HG03108 (cell line): ENCODE results near the gene BABAM2.
"Not testable (repeated sequence)": the region's sequence is repeated elsewhere in the genome, so short reads cannot be mapped to it uniquely, and the experiment has no call there.

Source experiments
- ATAC-seq: cut with Tn5 transposase; IDR thresholded peaks from one replicate; pipeline ENCODE4 v1.9.1; 2021; ENCODE audit warnings: moderate library complexity; ENCODE audit not compliant: unreplicated experiment

The BABAM2 gene

DNA sequence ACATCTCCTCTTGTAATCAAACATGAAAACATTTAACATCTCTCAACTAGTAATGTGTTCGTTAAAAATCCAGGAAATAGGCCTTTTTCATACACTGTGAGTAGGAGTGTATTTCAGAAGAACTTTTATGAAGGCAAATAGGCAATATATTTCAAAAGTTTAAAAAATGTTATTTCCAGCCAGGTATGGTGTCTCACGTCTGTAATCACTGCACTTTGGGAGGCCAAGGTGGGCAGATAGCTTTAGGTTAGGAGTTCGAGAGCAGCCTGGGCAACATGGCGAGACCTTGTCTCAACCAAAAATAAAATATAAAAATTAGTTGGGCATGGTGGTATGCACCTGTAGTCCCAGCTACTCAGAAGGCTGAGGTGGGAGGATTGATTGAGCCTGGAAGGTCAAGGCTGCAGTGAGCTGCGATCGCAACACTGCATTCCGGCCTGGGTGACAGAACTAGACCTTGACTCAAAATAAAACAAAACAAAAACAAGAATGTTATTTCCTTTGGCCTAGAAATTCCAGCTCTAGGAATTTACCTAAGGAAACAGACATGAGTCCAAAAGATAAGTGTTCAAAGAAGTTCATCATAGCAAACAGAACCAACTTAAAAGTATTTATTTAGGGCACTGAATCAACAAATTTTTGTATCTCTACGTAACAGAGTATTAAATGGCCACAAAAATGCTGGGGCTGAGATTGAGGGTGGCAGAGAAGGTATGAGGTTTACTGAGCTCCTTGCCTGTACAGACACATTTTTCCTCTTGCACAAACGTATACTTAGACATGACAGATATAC is 15.2 kb upstream of the BABAM2 start:
- ATAC-seq: no peak

DNA sequence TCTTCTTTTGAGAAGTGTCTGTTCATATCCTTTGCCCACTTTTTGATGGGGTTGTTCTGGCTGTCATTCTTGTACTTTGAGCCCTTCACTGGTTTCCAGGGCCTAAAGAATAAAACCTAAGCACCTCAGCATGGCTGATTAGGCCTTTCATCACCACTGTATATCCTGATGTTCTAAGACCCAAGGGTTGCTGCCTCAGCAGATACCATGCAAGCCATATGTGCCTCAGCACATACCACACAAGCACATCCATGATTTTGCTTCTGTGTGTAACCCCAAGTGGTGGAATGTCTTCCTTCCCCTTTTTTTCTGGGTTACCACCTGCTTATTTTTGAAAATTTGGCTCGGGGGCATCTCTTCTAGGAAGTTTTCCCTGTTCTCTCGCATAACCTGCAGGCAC is 11.7 kb upstream of the BABAM2 start:
- no peak for ATAC-seq

DNA sequence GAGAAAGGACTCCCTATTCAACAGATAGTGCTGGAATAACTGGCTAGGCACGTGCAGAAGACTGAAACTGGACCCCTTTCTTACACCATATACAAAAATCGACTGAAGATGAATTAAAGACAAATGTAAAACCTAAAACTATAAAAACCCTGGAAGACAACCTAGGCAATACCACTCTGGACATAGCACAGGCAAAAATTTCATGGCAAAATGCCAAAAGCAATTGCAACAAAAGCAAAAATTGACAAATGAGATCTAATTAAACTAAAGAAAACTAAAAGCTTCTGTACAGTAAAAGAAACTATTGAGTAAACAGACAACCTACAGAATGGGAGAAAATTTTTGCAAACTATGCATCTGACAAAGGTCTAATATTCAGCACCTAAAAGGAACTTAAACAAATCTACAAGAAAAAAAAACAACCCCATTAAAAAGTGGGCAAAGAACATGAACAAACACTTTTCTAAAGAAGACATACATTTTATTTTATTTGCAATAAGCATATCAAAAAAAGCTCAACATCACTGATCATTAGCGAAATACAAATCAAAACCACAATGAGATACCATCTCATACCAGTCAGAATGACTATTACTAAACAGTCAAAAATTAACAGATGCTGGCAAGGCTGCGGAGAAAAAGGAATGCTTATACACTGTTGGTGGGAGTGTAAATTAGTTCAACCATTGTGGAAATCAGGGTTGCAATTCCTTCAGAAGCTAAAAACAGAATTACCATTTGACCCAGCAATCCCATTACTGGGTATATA is 8.5 kb upstream of the BABAM2 start:
- not testable (repeated sequence) for ATAC-seq

DNA sequence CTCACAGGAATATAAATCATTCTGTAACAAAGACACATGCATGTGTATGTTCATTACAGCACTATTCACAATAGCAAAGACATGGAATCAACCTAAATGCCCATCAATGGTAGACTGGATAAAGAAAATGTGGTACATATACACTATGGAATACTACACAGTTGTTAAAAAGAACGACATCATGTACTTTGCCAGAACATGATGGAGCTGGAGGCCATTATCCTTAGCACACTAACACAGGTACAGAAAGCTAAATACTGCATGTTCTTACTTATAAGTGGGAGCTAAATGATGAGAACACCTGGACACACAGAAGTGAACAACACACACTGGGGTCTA is 8.0 kb upstream of the BABAM2 start:
- ATAC-seq: not testable (repeated sequence)

DNA sequence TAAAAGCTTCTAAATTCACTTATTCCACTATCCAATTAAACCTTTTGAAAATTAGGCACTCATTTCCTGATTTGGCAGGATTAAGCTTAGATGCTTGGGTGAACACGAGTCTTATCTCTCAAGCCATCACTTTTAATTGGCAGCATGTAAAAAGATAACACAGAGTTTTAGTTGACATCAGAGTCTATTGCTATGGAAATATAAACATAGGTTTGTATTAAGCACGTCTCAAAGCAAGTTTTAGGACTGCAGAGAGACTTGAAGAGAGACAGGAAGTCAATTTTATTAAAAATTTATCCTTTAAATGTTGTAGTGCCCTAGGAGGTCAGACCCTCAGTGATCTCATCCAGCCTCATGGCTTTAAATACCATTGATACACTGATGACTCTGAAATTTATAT is 5.9 kb upstream of the BABAM2 start:
- ATAC-seq: no peak

DNA sequence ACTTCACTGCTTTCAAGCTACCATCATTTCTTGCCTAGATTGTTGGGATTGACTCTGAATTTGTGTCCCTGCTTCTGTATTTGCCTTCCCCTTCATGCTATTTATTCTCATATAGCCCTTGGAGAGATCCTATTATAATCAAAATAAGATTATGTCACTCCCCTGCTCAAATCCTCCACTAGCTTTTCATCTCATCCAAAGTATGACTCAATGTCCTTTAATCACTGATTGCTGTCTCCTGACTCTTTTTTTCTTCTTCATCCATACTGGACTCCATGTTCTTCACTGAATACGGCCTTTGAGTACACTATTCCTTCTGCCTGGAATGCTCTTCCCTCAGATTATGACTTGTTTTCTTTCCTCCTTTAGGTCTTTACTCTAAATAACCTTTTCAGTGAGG is 5.3 kb upstream of the BABAM2 start:
- no peak for ATAC-seq

DNA sequence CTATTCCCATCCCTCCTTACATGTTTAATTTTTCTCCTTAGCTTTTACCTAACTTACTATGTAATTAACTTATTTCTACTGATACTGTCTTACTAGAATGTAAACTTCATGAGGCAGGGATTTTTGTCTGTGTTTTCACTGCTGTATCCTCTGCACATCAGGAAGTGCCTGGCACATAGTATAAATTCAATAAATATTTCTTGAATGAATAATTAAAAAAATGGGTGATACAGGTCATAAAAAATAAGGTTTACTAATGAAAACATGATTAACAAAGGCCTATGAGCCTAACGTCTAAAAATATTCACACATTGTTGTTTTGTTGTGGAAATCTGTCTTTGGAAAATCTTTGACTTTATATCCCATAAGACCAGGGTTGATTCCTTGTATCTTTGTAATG is 4.9 kb upstream of the BABAM2 start:
- ATAC-seq: no peak

DNA sequence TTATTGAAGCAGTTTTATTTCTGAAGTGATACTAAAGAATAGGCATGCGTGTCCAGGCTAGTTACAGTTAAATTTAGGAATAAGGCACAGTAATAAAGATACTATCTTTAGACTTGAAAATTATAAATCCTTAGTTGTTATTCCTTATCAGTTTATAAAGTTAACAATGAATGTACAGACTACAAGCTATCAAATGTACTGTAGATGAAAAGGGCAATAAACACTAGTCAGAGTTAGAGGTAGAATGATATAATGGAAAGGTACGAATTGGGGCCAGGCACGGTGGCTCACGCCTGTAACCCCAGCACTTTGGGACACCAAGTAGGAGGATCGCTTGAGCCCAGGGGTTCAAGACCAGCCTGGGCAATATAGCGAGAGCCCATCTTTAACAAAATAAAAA is 4.2 kb upstream of the BABAM2 start:
- ATAC-seq: no peak

DNA sequence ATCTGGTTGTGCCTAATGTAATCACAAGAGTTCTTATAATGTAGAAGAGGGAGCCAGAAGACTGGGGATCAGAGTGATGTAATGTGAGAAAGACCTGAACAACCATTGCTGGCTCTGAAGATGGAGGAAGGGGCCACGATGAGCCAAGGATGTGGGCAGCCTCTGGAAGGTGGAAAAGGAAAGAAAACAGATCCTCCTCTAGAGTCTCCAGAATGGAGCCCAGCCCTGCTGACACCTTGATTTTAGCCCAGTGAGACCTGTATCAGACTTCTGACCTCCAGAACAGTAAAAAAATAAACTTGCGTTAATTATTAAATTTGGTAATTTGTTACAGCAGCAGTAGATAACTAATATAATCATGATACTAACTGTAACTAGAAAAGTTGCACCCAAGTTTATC is 3.4 kb upstream of the BABAM2 start:
- ATAC-seq: no peak

DNA sequence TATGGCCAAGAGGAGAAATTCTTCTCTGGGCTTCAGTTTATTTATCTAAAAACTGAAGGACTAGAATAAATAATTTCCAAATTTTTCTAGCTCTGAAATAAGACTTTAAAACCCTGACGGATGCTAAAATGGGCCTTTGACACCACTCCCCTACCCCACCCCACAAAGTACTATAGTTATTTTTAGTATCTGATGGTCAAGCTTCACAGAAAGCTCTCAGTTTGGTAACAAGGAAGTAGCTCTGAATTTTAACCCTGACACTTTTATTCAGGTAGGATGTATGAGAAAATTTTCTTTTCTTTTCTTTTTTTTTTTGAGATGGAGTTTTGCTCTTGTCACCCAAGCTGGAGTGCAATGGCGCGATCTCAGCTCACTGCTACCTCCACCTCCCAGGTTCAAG is 2.7 kb upstream of the BABAM2 start:
- ATAC-seq: no peak

DNA sequence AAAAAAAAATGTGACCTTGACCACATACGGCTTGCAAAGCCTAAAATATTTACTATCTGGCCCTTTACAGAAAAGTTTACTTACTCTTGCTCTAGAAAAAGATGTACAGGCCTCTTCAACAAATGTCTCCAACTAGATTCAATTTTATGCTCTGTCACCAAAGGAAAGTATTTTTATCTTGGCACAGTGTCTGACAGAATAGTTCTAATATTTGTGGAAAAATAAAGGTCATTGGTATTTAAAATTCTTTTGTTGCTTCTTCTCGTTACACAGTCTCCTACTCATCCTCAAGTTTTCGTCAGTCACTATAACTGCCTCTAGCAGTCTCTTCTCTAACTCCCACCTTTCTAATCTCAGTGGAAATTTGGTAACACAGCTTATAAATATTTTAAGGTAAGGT is 1.7 kb upstream of the BABAM2 start:
- ATAC-seq: no peak

DNA sequence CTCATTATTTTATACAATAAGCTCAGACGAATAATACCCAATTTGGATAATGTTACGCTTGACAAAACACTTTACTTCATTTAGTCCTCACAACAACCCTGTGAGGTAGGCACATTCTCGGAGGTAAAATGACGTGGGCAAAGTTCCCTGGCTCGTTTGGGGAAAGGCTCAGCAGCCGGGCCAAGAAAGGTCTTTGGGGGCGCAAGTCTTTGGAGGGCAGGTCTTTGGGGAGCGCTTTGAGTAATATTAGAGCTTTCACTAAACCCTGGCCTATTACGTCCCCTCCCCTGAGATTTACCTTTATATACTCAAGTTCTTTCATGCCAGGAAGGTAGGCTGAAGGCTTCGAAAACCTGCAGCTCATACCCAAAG is 769 bp upstream of the BABAM2 start:
- no peak for ATAC-seq

DNA sequence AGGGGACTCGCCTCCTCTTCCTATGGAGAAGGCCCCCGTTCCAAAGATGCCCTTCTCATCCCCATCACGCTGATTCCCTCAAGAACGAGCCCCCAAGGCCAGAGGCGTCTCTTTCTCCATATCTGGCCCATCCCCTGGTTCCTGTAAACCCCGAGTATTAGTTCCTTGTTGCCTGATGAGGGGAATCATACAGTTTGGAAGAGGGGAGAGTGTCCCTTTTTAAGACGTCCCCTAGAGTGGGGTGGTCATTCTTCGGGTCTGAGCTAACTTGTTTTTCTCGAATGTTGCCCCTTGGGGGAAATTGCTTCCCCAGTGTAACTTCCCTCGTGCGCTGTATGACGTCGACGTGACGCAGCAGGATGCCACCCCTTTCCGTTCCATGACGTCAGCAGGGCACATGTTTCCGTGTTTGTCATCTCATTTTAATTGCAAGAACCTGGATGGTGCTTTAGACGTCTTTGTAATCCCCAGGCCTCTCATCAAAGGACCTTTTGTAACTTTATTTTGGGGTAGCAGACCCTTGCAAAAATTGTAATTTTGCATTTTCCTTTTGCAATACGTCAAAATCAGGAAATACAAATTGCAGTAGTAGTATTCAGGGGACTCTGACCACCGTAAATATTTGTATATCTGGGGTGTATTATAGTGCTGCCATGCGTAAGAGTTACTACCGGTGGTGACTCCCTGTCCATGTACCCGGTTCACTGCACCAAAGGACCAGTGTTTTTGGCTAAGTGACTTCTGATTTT is 569 bp downstream of the BABAM2 start:
- no peak for ATAC-seq

DNA sequence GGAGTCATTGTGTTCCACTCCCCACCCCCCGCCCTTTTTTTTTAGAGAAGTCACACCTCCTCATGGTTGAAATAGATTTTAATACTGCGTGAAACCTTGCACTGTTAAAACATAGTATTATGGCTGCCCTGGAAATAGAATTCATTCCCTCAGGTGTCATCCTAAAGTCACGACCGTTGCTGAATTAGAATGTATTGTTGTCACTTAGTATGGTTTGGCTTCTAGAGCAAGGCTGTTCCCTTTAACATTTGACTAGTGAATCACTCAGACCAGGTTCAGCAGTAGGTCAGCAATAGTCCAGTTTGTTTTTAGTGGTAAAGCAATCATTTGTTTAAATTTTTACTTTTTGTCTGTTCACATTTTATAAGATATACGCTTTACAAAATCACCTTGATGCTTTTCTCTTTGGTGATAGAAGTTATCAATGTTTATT is 1.2 kb downstream of the BABAM2 start:
- no peak for ATAC-seq

DNA sequence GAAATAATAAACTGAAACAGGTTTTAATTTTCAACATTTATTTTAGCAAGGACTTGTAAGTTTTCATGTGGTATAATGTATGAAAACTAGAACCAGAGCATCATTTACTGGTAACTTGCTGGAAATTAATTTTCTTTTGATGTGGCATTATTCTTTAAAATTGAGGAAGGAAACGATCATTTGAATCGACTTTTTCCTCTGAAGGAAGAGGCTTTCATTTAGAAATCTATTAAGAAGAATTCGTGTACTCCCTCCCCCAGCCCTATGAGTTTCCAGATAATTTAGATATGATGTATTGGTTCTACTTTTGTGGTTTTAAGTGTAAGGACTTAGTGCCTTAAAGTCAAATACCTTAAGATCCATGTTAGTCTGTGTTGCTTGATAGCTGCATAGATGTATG is 2.5 kb downstream of the BABAM2 start:
- no peak for ATAC-seq

DNA sequence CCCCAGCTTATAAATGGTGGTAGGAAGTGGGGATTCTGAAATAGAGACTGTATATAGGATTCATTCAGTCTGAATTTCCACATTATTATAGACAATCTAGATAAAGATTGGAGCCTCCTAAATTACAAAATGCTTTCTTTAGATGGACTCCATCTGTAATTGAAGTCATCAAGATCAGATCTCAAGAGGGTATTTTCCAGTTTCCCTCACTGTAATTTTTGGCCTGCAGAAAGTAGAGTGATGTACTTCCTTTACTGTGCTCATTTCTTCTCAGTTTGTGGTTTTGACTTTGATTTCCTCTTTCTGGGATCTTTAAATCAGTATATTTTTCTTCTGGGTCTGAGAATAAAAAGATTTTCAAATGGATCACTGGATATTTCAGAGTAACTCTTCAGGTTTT is 7.2 kb downstream of the BABAM2 start:
- ATAC-seq: no peak

DNA sequence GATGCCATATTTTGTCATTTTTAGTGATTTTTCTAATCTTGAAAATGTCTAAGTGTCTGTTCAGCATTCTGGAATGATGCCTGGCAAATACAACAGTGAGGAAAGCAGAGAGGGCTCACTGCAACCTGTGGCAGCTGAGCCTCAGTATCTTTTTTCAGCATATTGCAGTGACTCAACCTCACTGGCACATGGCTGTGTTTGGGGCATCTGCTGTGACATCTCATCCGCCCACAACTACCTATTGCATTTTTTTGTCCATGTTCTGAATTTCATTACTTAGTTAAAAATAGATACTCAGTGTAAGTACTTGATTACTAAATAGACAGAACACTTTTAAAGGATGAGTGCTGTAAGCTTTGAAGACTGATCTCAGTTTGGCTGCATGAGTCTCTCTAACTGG is 10.7 kb downstream of the BABAM2 start:
- ATAC-seq: no peak

DNA sequence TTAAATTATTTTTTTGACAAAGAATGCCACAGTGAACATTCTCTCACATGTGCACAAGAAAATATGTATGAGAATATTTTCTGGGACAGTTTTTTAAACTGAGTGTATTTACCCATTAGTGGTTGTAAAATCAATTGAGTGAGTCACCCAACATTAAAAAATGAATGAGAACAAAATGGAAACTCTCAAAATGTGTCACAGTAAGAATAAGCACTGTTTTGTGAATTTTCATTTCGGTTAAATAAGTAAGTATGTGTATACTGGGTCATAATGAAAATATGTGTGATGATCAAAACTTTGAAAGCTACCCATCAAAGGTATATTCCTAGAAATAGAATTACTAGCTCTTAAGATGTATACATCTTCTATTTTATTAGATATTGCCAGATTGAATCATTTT is 11.6 kb downstream of the BABAM2 start:
- no peak for ATAC-seq

DNA sequence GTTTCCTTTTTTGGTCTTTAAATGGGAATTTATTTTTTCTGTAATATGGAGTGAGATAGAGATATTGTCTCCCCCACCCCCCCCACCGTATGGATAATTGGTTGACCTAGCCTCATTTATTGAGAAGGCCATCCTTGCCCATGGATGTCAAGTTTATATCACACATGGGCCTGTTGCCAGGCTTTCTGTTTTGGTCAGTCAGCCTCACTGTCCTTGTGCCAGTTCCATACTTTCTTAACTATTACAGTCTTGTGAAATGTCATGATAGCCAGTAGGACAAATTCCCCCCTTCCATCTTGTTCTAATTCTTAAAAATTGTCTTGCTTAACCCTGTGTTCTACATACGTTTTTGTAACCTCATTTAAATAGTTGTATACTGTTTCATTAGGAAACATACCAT is 12.5 kb downstream of the BABAM2 start:
- ATAC-seq: no peak

DNA sequence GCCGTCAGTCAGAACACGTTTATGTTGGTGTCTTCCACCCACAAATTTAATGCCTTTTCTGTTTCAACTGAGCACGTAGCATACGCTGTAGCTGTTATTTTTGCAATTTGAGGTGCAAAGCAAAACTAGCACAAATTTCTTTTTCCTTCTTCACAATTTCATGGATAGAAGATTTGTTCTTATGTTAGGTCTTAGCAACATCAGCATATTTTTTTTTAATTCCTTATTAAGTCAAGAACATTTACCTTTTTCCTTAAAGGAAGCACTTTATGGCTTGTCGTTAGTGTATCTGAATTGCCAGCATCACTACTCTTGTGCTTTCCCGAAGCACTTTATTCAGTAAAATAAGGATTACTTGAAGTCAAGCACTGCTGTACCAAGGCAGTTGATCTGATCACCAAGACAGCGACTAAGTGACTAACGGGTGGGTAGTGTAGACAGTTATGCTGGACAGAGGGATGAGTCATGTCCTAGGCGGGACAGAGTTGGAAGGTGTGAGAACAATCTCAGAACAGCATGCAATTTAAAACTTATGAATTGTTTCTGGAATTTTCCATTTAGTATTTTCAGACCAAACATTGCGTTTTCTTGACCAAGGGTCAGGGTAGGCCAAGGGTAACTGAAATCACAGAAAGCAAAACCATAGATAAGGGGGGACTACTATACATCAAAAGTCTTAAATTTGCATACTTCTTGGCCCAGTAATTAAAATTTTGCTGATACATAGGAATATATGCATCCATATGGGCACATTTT is 13.3 kb downstream of the BABAM2 start:
- ATAC-seq: no peak

DNA sequence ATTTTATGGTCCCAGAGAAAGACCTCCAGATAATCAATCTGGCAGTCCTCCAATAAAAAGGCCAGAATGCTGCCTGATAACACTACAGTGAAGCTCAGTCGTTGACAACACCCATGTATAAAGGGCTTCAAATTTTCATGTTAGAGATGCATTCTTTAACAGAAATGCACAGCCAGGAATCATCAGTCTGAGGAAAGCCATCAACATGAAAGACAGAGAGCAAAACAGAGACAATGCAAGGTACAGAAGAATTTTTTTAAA is 13.8 kb downstream of the BABAM2 start:
- ATAC-seq: no peak

DNA sequence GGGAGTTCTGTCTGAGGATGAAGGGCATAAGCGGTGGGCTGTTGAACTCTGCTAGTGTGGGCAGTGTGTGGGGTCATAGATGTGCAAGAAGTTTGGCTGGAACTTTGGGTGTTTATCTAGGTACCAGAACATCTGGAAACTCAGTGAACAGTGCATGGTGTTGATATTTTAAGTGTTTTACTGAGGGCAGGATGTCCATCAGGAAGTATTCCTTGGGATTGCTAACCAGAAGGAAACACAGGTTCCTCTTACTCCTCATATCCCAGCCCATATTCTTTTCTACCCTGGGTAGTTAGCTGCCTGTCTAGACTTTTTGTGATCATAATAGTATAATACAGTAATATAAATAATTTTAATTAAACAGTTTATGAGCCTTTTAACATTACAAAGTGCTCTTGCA is 15.5 kb downstream of the BABAM2 start:
- no peak for ATAC-seq
